ENCODE measurements around the gene SCUBE2.
"Not testable (repeated sequence)": the region's sequence is repeated elsewhere in the genome, so short reads cannot be mapped to it uniquely, and the experiment has no call there.

The SCUBE2 gene

GRCh38 chr11:9104580-9104979 is 13.2 kb upstream of the SCUBE2 start:
- no peak for DNase-seq

GRCh38 chr11:9103542-9104276 is 12.3 kb upstream of the SCUBE2 start:
- no peak for DNase-seq

- no peak for DNase-seq
Observed at GRCh38 chr11:9099617-9100016, 8.2 kb upstream of the SCUBE2 start.

- not testable (repeated sequence) for DNase-seq
Observed at GRCh38 chr11:9098455-9098854, 7.1 kb upstream of the SCUBE2 start.

GRCh38 chr11:9097186-9097943 is 6.0 kb upstream of the SCUBE2 start:
- DNase-seq: not testable (repeated sequence)

- no peak for DNase-seq
Observed at GRCh38 chr11:9096427-9096826, 5.0 kb upstream of the SCUBE2 start.

GRCh38 chr11:9095421-9095820 is 4.0 kb upstream of the SCUBE2 start:
- peak; percentile 4 for DNase-seq

- DNase-seq: no peak
Observed at GRCh38 chr11:9094420-9094819, 3.0 kb upstream of the SCUBE2 start.

GRCh38 chr11:9092853-9093778 is 1.7 kb upstream of the SCUBE2 start:
- no peak for DNase-seq

GRCh38 chr11:9092072-9092471 is 673 bp upstream of the SCUBE2 start:
- no peak for DNase-seq

- DNase-seq: no peak
Observed at GRCh38 chr11:9090488-9091043, 833 bp downstream of the SCUBE2 start.

- DNase-seq: no peak
Observed at GRCh38 chr11:9089636-9090035, 1.8 kb downstream of the SCUBE2 start.

- DNase-seq: no peak
Observed at GRCh38 chr11:9089061-9089460, 2.3 kb downstream of the SCUBE2 start.

GRCh38 chr11:9082575-9082974 is 8.8 kb downstream of the SCUBE2 start:
- DNase-seq: no peak

GRCh38 chr11:9081153-9081552 is 10.2 kb downstream of the SCUBE2 start:
- no peak for DNase-seq

- DNase-seq: peak; percentile 10
Observed at GRCh38 chr11:9078113-9079086, 13.0 kb downstream of the SCUBE2 start.

GRCh38 chr11:9077164-9077563 is 14.2 kb downstream of the SCUBE2 start:
- DNase-seq: no peak

- no peak for DNase-seq
Observed at GRCh38 chr11:9076661-9077060, 14.7 kb downstream of the SCUBE2 start.

- no peak for DNase-seq
Observed at GRCh38 chr11:9076046-9076445, 15.4 kb downstream of the SCUBE2 start.

GRCh38 chr11:9075556-9075955 is 15.8 kb downstream of the SCUBE2 start:
- no peak for DNase-seq

- no peak for DNase-seq
Observed at GRCh38 chr11:9074338-9075029, 16.9 kb downstream of the SCUBE2 start.

Data from fibroblast of skin of right biceps (primary cell).